HG03060 (cell line): ENCODE measurements around the gene LDLRAD3.
"Not testable (repeated sequence)": the region's sequence is repeated elsewhere in the genome, so short reads cannot be mapped to it uniquely, and the experiment has no call there.

ENCODE experiments used
- ATAC-seq: cut with Tn5 transposase; IDR thresholded peaks from one replicate; pipeline ENCODE4 v1.9.1; 2021; ENCODE audit warnings: low read depth, moderate number of reproducible peaks; ENCODE audit not compliant: unreplicated experiment

The LDLRAD3 gene

GRCh38 chr11:36037031-36037430, 93.2 kb downstream of the LDLRAD3 start:
- no peak for ATAC-seq

GRCh38 chr11:36038541-36038940, 94.7 kb downstream of the LDLRAD3 start:
- no peak for ATAC-seq

- no peak for ATAC-seq
Measured at GRCh38 chr11:36039471-36039870, 95.6 kb downstream of the LDLRAD3 start.

- ATAC-seq = no peak
Measured at GRCh38 chr11:36041988-36042611, 98.2 kb downstream of the LDLRAD3 start.

DNA sequence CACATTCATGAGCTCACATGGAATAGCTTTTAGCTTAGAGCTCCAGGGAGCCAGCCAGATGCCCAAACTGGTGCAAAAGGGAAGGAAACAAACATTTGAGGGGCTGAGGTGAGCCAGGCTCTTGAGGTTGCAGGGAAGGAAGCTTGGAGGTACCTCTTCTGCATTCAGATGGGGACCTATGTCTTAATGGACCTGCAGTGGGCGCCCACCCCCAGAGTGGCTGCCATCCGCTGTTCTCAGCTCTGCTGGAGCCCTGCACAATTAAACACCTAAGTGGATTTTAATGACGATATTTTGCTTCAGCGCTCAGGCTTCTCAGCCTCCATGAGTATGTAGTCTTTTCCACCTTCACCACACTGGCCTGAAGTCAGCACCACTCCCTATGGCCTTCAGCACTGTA, 100.8 kb downstream of the LDLRAD3 start:
- no peak for ATAC-seq

DNA sequence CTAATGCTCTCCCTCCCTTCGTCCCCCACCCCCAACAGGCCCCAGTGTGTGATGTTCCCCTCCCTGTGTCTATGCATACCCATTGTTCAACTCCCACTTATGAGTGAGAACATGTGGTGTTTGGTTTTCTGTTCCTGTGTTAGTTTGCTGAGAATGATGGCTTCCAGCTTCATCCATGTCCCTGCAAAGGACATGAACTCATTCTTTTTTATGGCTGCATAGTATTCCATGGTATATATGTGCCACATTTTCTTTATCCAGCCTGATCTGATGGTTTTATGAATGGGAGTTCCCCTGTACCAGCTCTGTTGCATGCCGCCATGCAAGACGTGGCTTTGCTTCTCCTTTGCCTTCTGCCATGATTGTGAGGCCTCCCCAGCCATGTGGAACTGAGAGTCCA, 102.1 kb downstream of the LDLRAD3 start:
- ATAC-seq = not testable (repeated sequence)

DNA sequence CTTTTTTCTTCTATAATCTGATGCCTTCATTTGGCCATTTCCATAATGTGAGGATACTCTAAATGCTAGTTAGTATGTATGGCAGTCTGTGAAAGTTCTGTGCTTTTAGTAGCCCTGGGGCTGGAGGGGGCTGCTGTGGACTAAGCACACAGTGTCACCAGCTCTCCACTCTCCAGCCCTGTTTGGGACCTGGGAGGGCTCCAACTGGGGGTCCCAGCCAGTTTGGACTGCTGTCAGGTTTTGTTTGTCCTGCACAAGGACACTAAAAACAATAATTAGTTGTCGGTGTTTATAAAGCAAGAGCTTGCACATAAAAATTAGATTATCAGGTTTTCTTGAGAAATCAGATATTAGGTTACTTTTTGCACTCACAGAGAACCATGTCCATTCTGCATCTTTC, 103.1 kb downstream of the LDLRAD3 start:
- no peak for ATAC-seq

- no peak for ATAC-seq
Measured at GRCh38 chr11:36047344-36047743, 103.5 kb downstream of the LDLRAD3 start.

- ATAC-seq = no peak
Measured at GRCh38 chr11:36048496-36049247, 104.8 kb downstream of the LDLRAD3 start.

DNA sequence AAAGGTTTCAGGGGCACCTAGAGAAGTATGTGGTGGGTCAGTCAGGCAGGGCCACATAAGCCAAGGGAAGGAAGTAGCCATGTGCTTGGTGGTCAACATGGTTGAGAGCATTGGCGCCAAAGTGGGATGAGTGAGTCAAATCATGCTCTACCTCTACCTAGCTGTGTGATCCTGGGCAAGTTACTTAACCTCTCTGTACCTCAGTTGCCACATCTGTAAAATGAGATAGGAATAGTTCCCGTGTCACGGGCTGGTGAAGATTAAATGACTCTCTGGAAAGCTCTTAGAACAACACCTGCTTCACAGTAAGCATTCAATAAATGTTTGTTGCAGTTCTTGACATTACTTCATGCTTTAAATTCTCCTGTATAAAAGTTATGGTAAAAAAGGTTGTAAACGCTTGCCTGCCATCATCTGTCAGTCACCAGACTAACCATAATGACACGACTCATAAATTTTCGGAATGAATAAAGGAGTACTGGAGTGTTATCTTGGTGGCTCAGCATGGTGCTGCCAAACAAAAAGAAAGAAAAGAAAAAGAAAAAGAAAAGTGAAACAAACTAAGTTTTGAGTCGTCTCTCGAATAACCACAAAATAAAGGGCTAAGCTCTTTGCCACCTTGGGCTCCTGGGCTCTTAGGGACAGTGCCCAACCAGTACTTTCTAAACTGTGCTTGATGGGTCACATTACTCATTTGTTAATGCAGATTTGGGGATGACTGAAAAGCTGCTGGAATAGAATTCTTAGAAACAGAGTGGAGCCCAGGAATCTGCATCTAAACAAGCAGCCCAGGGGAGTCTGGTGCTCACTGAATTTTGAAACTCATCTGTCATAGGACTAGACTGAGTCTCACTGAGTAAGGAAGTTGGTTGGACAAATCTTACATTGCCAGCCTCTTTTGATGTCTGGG, 107.6 kb downstream of the LDLRAD3 start:
- ATAC-seq = no peak

GRCh38 chr11:36053281-36053680, 109.4 kb downstream of the LDLRAD3 start:
- no peak for ATAC-seq

- no peak for ATAC-seq
Measured at GRCh38 chr11:36053862-36054261, 110.0 kb downstream of the LDLRAD3 start.

- ATAC-seq = no peak
Measured at GRCh38 chr11:36054628-36055027, 110.8 kb downstream of the LDLRAD3 start.

GRCh38 chr11:36056160-36056751, 112.4 kb downstream of the LDLRAD3 start:
- no peak for ATAC-seq

- ATAC-seq = no peak
Measured at GRCh38 chr11:36057379-36058042, 113.6 kb downstream of the LDLRAD3 start.

- ATAC-seq = no peak
Measured at GRCh38 chr11:36059660-36060059, 115.8 kb downstream of the LDLRAD3 start.

GRCh38 chr11:36060926-36061325, 117.1 kb downstream of the LDLRAD3 start:
- ATAC-seq = no peak

- ATAC-seq = no peak
Measured at GRCh38 chr11:36061471-36061870, 117.6 kb downstream of the LDLRAD3 start.

DNA sequence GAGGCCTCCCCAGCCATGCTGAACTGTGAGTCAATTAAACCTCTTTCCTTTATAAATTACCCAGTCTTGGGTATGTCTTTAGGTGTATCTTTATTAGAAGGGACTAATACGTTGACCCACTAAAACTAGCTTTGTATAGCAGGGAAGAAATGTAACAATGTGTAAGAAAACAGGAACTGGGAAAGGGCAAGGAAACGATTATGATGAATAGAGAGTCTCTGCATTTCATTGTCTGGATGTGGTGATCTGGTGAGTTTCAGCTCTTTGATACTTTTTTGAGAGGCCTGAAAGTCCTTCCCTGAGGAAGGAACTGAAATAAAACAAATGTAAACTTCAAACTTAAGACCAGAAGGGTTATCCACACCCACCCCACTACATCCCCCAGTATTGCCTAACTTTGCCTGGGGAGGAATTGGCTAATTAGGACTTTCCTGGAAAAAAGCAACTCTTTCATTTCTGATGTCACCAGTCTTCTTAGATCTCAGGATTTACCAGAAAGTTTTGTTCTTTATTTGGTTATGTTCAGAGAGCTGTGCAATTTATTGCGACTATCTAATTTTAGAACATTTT, 119.0 kb downstream of the LDLRAD3 start:
- ATAC-seq = no peak

GRCh38 chr11:36065436-36065835, 121.6 kb downstream of the LDLRAD3 start:
- ATAC-seq = no peak
